ENCODE results near the gene FGD6.

Gene FGD6

GRCh38 chr12:95228617-95229016 lies 11.3 kb upstream of the FGD6 start:
- no peak for TF ChIP-seq CTCF (IDR thresholded peaks at IDR 0.05; ENCODE audit: poor library complexity, severe bottlenecking)
- ATAC-seq (ENCODE audit: low read depth), result no peak
- no peak overlapping the region for H3K27ac ChIP-seq (ENCODE audit: poor library complexity, severe bottlenecking)
- peaks cover 27% of the 10 kb centered on the region for H3K4me1 ChIP-seq (ENCODE audit: insufficient read depth, poor library complexity, severe bottlenecking)
- peaks cover 63% of the 10 kb centered on the region for H3K36me3 ChIP-seq (ENCODE audit: low read depth)
- no peaks in the 10 kb centered on the region for H3K27me3 ChIP-seq (ENCODE audit: insufficient read depth, poor library complexity, severe bottlenecking)
- H3K9me3 ChIP-seq (ENCODE audit: severe bottlenecking), result no peaks in the 10 kb centered on the region
- H3K4me3 ChIP-seq (ENCODE audit: severe bottlenecking), result no peak overlapping the region
- DNase-seq (ENCODE audit: low spot score), result no peak

DNA sequence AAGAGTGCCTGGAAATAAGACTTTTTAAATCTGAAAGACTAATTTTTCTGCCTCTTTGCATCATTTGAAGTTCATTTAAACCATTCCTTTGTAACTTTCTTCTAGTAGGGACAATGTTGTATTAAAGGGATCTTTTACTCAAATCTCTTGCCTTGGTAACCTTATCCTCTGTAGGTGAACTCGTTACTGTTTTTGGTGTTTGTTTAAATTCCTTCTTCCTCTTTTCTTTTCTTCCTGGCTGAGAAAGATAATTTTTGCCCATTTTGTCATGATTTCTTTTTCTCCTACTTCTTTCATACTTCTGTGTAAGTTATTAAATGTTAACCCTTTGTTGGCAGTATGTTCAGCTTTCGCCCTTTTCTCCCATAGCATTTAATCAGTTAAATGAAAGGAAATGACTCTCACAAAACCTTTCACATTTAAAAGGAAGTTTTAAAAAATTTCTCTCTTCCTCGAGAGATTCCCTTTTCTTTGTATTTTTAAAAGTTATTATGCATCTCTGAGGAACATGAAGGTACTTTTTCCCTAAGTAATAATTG lies 10.6 kb upstream of the FGD6 start:
- Histone ChIP-seq H3K4me1 (ENCODE audit: insufficient read depth, poor library complexity, severe bottlenecking) (peaks cover 31% of the 10 kb centered on the region), H3K9me3 (ENCODE audit: severe bottlenecking) (no peaks in the 10 kb centered on the region), H3K27ac (ENCODE audit: poor library complexity, severe bottlenecking) (no peak overlapping the region), H3K27me3 (ENCODE audit: insufficient read depth, poor library complexity, severe bottlenecking) (no peaks in the 10 kb centered on the region), H3K4me3 (ENCODE audit: severe bottlenecking) (no peak overlapping the region), H3K36me3 (ENCODE audit: low read depth) (peaks cover 59% of the 10 kb centered on the region)
- no peak for ATAC-seq (ENCODE audit: low read depth)
- no peak for DNase-seq (ENCODE audit: low spot score)
- no peak for TF ChIP-seq CTCF (IDR thresholded peaks at IDR 0.05; ENCODE audit: poor library complexity, severe bottlenecking)

DNA sequence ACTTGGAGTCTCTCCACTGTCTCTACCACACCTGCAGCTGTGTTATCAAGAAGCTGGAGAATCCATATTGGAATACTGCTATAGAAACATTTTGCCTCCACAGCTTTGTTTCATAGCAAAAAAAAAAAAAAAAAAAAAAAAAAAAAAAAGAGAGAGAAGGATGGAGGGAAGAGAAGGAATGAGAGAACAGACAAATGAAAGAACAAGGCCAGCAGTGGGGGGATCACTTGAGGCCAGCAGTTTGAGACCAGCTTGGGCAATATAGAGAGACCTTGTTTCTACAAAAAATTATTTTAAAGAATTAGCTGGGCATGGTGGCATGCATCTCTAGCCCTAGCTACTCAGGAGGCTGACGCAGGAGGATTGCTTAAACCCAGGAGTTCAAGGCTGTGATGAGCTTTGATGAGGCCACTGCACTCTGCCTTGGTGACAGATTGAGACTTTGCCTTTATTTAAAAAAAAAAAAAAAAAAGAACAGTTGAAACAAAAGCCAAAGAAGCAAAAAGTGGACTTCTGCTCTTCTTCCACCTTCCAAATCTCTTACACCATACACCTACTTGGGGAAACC lies 8.5 kb upstream of the FGD6 start:
- Histone ChIP-seq H3K36me3 (ENCODE audit: low read depth) (peaks cover 59% of the 10 kb centered on the region), H3K27ac (ENCODE audit: poor library complexity, severe bottlenecking) (no peak overlapping the region), H3K4me1 (ENCODE audit: insufficient read depth, poor library complexity, severe bottlenecking) (peaks cover 38% of the 10 kb centered on the region), H3K9me3 (ENCODE audit: severe bottlenecking) (no peaks in the 10 kb centered on the region), H3K27me3 (ENCODE audit: insufficient read depth, poor library complexity, severe bottlenecking) (no peaks in the 10 kb centered on the region), H3K4me3 (ENCODE audit: severe bottlenecking) (no peak overlapping the region)
- DNase-seq (ENCODE audit: low spot score), result no peak
- ATAC-seq (ENCODE audit: low read depth), result no peak
- TF ChIP-seq CTCF (IDR thresholded peaks at IDR 0.05; ENCODE audit: poor library complexity, severe bottlenecking), result no peak

- DNase-seq (ENCODE audit: low spot score) (no peak), ATAC-seq (ENCODE audit: low read depth) (peak; percentile 64; the same call in 2 of the 3 replicates)
- TF ChIP-seq CTCF (IDR thresholded peaks at IDR 0.05; ENCODE audit: poor library complexity, severe bottlenecking), result no peak
- Histone ChIP-seq H3K4me3 (ENCODE audit: severe bottlenecking) (no peak overlapping the region), H3K36me3 (ENCODE audit: low read depth) (peaks cover 68% of the 10 kb centered on the region), H3K27ac (ENCODE audit: poor library complexity, severe bottlenecking) (no peak overlapping the region), H3K27me3 (ENCODE audit: insufficient read depth, poor library complexity, severe bottlenecking) (no peaks in the 10 kb centered on the region), H3K9me3 (ENCODE audit: severe bottlenecking) (no peaks in the 10 kb centered on the region), H3K4me1 (ENCODE audit: insufficient read depth, poor library complexity, severe bottlenecking) (peaks cover 44% of the 10 kb centered on the region)
Measured at GRCh38 chr12:95224202-95225170, 7.2 kb upstream of the FGD6 start.

All from RWPE2 (cell line).